Putamen (tissue), 1 donor: ENCODE measurements around the gene ANKRD31.
"Not testable (repeated sequence)": the region's sequence is repeated elsewhere in the genome, so short reads cannot be mapped to it uniquely, and the experiment has no call there.

Source experiments
- DNase-seq: peaks from one replicate; pipeline ENCODE4 v3.0.0-alpha.2; 2016; ENCODE audit warnings: low spot score

The ANKRD31 gene

GRCh38 chr5:75234251-75234650 lies 2.4 kb downstream of the ANKRD31 start:
- DNase-seq = no peak

DNA sequence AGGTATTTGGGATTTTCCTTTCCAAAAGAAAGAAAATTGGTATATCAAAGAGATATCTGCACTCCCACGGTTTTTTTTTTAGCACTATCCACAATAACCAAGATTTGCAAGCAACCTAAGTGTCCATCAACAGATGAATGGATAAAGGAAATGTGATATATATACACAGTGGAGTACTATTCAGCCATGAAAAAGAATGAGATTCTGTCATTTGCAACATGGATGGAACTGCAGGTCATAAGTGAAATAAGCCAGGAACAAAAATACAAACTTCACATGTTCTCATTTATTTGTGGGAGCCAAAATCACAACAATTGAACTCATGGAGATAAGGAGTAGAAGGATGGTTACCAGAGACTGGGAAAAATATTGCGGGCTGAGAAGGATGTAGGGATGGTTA lies 9.8 kb downstream of the ANKRD31 start:
- DNase-seq = no peak

DNA sequence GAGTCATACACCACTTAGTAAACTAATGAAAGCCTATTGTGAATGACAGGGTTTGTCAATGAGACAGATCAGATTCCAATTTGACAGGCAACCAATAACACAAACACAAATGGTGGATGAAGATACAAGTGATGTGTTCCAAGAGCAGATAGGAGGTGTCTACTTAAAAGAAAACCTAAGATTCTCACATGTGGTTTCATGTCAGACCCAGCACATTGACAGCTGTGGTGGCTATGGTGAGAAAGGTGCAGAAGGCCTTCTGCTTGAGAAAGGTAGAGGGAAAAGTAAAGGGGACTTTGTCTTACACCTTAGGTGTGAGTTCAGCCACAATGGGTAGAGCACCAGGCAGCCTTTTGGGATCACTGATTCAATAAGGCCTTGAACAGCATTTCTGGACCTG lies 11.2 kb downstream of the ANKRD31 start:
- no peak for DNase-seq

- DNase-seq = not testable (repeated sequence)
These were observed 15.9 kb downstream of the ANKRD31 start for GRCh38 chr5:75220787-75221186.

DNA sequence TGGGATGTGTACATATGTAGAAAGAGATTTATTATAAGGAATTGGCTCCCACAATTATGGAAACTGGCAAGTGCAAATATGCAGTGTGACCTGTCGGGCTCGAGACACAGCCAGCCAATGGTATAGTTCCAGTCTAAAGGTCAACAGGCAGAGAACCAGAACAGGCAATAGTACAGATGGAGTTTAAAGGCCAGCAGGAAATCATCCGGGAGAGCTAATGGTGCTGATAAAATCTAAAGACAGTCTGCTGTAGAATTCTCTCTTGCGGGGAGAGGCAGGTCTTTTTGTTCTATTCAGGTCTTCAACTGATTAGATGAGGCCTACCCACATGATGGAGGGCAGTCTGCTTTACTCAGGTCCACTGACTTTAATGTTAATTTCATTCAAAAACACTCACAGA lies 21.8 kb downstream of the ANKRD31 start:
- DNase-seq = no peak

DNA sequence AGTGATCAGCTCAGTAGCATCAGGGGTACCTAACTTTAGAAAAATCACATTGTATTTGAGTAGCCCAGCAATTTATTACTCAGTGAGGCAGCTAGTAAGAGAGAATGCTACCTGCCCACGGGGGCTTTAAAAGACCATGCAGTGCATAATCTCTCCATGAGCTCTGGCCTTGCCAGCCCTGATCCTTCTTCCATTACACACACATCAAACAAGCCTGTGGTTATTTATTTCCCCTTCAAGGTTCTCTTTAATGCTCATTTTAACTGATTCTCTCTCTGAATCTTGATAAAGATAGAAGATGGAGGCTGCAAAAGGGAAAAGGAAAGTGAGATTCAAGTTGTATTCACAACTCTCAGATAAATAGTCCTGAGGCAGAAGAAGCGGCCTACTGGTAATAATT lies 22.3 kb downstream of the ANKRD31 start:
- DNase-seq = no peak

DNA sequence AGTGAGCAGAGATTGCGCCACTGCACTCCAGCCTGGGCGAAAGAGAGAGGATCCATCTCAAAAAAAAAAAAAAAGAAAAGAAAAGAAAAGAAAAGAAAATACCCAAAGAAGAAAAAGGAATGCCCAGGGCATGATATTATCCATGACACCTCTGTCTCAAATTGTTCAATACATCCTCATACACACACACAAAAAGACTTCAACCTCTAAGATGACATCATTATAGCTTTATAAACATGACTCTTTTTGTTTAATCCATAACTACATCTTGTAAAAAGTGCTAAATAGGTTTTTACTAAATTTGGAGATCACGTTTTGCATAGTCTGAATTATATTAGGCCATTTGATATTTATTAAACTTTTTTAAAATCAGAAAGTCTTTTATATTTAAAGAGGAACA lies 33.1 kb downstream of the ANKRD31 start:
- no peak for DNase-seq

DNA sequence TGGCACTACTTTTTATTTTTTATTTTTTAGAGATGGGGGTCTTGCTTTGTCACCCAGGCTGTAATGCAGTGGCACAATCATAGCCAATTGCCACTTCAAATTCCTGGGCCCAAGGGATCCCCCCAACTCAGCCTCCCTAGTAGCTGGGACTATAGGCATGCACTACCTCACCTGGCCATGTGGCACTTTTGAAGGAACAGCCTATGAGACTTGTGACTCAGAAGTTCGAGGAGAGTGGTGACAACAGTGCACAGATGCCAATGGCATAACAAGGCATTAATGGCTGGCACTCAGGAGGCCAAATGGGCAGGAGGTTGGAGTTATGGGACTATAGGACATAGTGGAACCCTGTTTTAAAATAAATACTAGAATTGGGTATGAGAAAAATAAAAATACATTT lies 33.7 kb downstream of the ANKRD31 start:
- DNase-seq = no peak

DNA sequence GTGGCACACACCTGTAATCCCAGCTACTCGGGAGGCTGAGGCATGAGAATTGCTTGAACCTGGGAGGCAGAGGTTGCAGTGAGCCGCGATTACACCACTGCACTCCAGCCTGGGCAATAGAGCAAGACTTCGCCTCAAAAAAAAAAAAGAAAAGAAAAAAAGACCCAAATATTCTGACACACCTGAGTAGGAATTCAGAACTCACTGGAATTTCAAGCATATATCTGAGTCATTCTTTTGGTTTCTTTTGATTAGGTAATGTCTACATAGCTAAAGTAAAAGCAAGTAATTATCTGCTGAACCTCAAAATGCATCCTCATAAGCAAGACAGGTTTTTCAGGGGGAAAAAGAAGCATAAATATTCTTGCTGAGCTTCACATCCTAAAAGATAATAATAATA lies 35.9 kb downstream of the ANKRD31 start:
- DNase-seq = no peak

- DNase-seq = no peak
These were observed 36.7 kb downstream of the ANKRD31 start for GRCh38 chr5:75199946-75200345.

- no peak for DNase-seq
These were observed 37.6 kb downstream of the ANKRD31 start for GRCh38 chr5:75199071-75199470.

- no peak for DNase-seq
These were observed 38.9 kb downstream of the ANKRD31 start for GRCh38 chr5:75197745-75198144.

DNA sequence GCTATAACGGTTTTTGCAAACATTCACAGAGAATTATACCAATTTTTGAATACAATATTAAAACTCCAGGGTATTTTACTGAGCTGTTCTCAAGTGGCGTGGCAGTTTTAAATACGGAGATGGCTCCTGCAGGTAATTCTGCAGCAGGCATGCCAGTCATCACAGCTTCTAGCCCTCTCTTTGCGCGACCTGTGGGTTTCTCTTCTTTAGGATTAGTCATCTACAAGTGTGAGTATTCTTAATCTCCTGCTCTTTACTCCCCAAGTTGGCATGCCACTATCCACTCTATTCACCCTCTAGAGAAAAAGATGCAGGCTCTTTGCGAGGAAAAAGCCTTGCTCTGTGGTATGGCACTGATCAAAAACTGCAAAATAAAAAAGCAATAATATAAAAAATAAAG lies 43.9 kb downstream of the ANKRD31 start:
- DNase-seq = no peak

GRCh38 chr5:75192264-75192663 lies 44.4 kb downstream of the ANKRD31 start:
- DNase-seq = no peak

DNA sequence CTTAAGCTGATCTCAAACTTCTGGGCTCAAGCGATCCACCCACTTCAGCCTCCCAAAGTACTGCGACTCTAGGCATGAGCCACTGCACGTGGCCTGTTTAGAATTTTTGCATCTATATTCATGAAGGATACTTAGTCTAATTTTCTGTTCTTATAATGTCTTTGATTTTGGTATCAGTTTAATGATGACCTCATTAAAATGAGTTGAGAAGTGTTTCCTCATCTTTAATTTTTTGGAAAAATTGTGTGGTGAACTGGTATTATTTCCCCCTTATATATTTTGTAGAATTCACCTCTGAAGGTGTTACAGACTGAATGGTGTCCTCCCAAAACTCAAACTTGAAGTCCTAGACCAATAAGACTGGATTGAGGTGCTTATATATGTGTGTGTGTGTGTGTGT lies 46.5 kb downstream of the ANKRD31 start:
- DNase-seq = no peak

- DNase-seq = no peak
These were observed 47.3 kb downstream of the ANKRD31 start for GRCh38 chr5:75189353-75189752.

- no peak for DNase-seq
These were observed 50.9 kb downstream of the ANKRD31 start for GRCh38 chr5:75185763-75186162.

DNA sequence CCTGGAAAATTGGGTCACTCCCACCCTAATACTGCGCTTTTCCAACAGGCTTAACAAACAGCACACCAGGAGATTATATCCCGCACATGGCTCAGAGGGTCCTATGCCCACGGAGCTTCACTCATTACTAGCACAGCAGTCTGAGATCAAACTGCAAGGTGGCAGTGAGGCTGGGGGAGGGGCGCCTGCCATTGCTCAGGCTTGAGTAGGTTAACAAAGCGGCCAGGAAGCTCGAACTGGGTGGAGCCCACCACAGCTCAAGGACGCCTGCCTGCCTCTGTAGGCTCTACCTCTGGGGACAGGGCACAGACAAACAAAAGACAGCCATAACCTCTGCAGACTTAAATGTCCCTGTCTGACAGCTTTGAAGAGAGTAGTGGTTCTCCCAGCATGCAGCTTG lies 60.7 kb downstream of the ANKRD31 start:
- DNase-seq = not testable (repeated sequence)

- DNase-seq = not testable (repeated sequence)
These were observed 61.8 kb downstream of the ANKRD31 start for GRCh38 chr5:75174872-75175271.

- no peak for DNase-seq
These were observed 67.2 kb downstream of the ANKRD31 start for GRCh38 chr5:75169516-75169915.

GRCh38 chr5:75168026-75168735 lies 68.5 kb downstream of the ANKRD31 start:
- no peak for DNase-seq

GRCh38 chr5:75167345-75167744 lies 69.3 kb downstream of the ANKRD31 start:
- DNase-seq = no peak

GRCh38 chr5:75161508-75161907 lies 75.2 kb downstream of the ANKRD31 start:
- not testable (repeated sequence) for DNase-seq

DNA sequence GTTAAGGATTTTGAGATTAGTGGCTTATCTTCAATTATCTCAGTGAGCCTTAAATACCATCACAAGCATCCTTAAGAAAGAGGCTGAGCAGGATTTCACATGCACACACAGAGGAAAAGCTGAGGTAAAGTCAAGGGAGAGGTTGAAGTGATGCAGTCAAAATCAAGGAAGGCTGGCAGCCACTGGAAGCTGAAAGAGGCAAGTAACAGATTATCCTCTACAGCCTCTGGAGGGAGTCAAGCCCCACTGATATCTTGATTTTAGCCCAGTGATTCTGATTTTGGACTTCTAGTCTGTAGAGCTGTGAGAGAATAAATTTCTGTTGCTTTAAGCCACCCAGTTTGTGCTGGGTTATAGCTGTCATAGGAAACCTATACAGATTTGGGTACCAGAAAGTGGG lies 80.1 kb downstream of the ANKRD31 start:
- DNase-seq = no peak
